Diencephalon (tissue), 1 donor: ENCODE results near the gene CHCHD5. TPM values are rescaled to one million over a fixed set of nuclear protein-coding genes. Genes with fewer than 3 reads are reported as not detected.

Source experiments
- small RNA-seq: library from RNA; depleted of rRNA; stranded (forward); fragments of <200 nt; gene quantifications from one replicate; pipeline ENCODE3, GENCODE V24; 2014
- total RNA-seq: library from RNA; depleted of rRNA; stranded (reverse); fragments of >200 nt; gene quantifications from one replicate; pipeline ENCODE4 v1.2.3, GENCODE V29; 2014

The CHCHD5 gene, protein sequence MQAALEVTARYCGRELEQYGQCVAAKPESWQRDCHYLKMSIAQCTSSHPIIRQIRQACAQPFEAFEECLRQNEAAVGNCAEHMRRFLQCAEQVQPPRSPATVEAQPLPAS
- 6.0 TPM for total RNA-seq

GRCh38 chr2:112584134-112584890 is at the start of gene CHCHD5:
TSS of gene CHCHD5 (plus strand) at chr2:112584609. CDS start at chr2:112584648, 39 bp downstream.

GRCh38 chr2:112542123-112542983 is 42.1 kb upstream of the CHCHD5 start, which contains the start of gene POLR1B:
TSS of gene POLR1B (plus strand) at chr2:112542465. CDS start at chr2:112542495, 30 bp downstream.

Small RNA genes lying within 50 kb of the gene (small RNA-seq; reads per million reads assigned to genes)
- not detected for gene RF00019

Other genes with a start within 250 kb of the CHCHD5 start
- 42.9 TPM for gene RGPD8, start 151.0 kb upstream of the CHCHD5 start, total RNA-seq
- 84.4 TPM for gene TTL, start 102.5 kb upstream of the CHCHD5 start, total RNA-seq
- gene POLR1B, start 42.1 kb upstream of the CHCHD5 start, total RNA-seq: 31.1 TPM
- gene SLC20A1, start 61.3 kb downstream of the CHCHD5 start, total RNA-seq: 34.6 TPM
- gene NT5DC4, start 136.4 kb downstream of the CHCHD5 start, total RNA-seq: not detected
- 4.2 TPM for gene CKAP2L, start 180.0 kb downstream of the CHCHD5 start, total RNA-seq
- 0.92 TPM for gene IL1A, start 199.9 kb downstream of the CHCHD5 start, total RNA-seq